Measurements from ENCODE around the gene PCDH9.
"Not testable (repeated sequence)": the region's sequence is repeated elsewhere in the genome, so short reads cannot be mapped to it uniquely, and the experiment has no call there.

The PCDH9 gene

GRCh38 chr13:66323745-66324347, 906.3 kb downstream of the PCDH9 start:
- Mint-ChIP-seq H3K4me1 (ENCODE audit: low read depth) (no peaks in the 10 kb centered on the region), H3K36me3 (ENCODE audit: low read depth) (no peaks in the 10 kb centered on the region), H3K4me3 (no peak overlapping the region), H3K9me3 (no peaks in the 10 kb centered on the region), H3K27me3 (ENCODE audit: low read depth) (no peaks in the 10 kb centered on the region), H3K27ac (no peak overlapping the region)

GRCh38 chr13:66322936-66323335, 907.2 kb downstream of the PCDH9 start:
- Mint-ChIP-seq H3K9me3 (no peaks in the 10 kb centered on the region), H3K4me3 (no peak overlapping the region), H3K36me3 (ENCODE audit: low read depth) (no peaks in the 10 kb centered on the region), H3K27me3 (ENCODE audit: low read depth) (no peaks in the 10 kb centered on the region), H3K4me1 (ENCODE audit: low read depth) (no peaks in the 10 kb centered on the region), H3K27ac (no peak overlapping the region)

- H3K27ac Mint-ChIP-seq = no peak overlapping the region
- H3K9me3 Mint-ChIP-seq = no peaks in the 10 kb centered on the region
- H3K4me1 Mint-ChIP-seq (ENCODE audit: low read depth) = no peaks in the 10 kb centered on the region
- H3K27me3 Mint-ChIP-seq (ENCODE audit: low read depth) = no peaks in the 10 kb centered on the region
- H3K4me3 Mint-ChIP-seq = no peak overlapping the region
- H3K36me3 Mint-ChIP-seq (ENCODE audit: low read depth) = no peaks in the 10 kb centered on the region
These were observed 907.9 kb downstream of the PCDH9 start for GRCh38 chr13:66322193-66322740.

- no peak overlapping the region for H3K27ac Mint-ChIP-seq
- H3K4me3 Mint-ChIP-seq = no peak overlapping the region
- no peaks in the 10 kb centered on the region for H3K36me3 Mint-ChIP-seq (ENCODE audit: low read depth)
- H3K27me3 Mint-ChIP-seq (ENCODE audit: low read depth) = no peaks in the 10 kb centered on the region
- H3K4me1 Mint-ChIP-seq (ENCODE audit: low read depth) = no peaks in the 10 kb centered on the region
- peaks cover 3% of the 10 kb centered on the region for H3K9me3 Mint-ChIP-seq
These were observed 915.2 kb downstream of the PCDH9 start for GRCh38 chr13:66314911-66315310.

- Mint-ChIP-seq H3K9me3 (peaks cover 3% of the 10 kb centered on the region), H3K4me3 (no peak overlapping the region), H3K4me1 (ENCODE audit: low read depth) (no peaks in the 10 kb centered on the region), H3K36me3 (ENCODE audit: low read depth) (no peaks in the 10 kb centered on the region), H3K27ac (no peak overlapping the region), H3K27me3 (ENCODE audit: low read depth) (no peaks in the 10 kb centered on the region)
These were observed 916.7 kb downstream of the PCDH9 start for GRCh38 chr13:66313413-66313812.

- H3K27ac Mint-ChIP-seq = no peak overlapping the region
- H3K9me3 Mint-ChIP-seq = peaks cover 3% of the 10 kb centered on the region
- H3K4me3 Mint-ChIP-seq = no peak overlapping the region
- H3K36me3 Mint-ChIP-seq (ENCODE audit: low read depth) = no peaks in the 10 kb centered on the region
- no peaks in the 10 kb centered on the region for H3K27me3 Mint-ChIP-seq (ENCODE audit: low read depth)
- H3K4me1 Mint-ChIP-seq (ENCODE audit: low read depth) = no peaks in the 10 kb centered on the region
These were observed 917.6 kb downstream of the PCDH9 start for GRCh38 chr13:66312312-66313087.

- H3K27ac Mint-ChIP-seq = no peak overlapping the region
- no peaks in the 10 kb centered on the region for H3K4me1 Mint-ChIP-seq (ENCODE audit: low read depth)
- H3K27me3 Mint-ChIP-seq (ENCODE audit: low read depth) = no peaks in the 10 kb centered on the region
- no peaks in the 10 kb centered on the region for H3K36me3 Mint-ChIP-seq (ENCODE audit: low read depth)
- H3K4me3 Mint-ChIP-seq = no peak overlapping the region
- no peaks in the 10 kb centered on the region for H3K9me3 Mint-ChIP-seq
These were observed 924.0 kb downstream of the PCDH9 start for GRCh38 chr13:66305961-66306617.

- Mint-ChIP-seq H3K4me1 (ENCODE audit: low read depth) (no peaks in the 10 kb centered on the region), H3K9me3 (no peaks in the 10 kb centered on the region), H3K27me3 (ENCODE audit: low read depth) (no peaks in the 10 kb centered on the region), H3K27ac (no peak overlapping the region), H3K36me3 (ENCODE audit: low read depth) (no peaks in the 10 kb centered on the region), H3K4me3 (no peak overlapping the region)
These were observed 928.7 kb downstream of the PCDH9 start for GRCh38 chr13:66301482-66301881.

- Mint-ChIP-seq H3K27me3 (ENCODE audit: low read depth) (no peaks in the 10 kb centered on the region), H3K36me3 (ENCODE audit: low read depth) (no peaks in the 10 kb centered on the region), H3K4me1 (ENCODE audit: low read depth) (no peaks in the 10 kb centered on the region), H3K4me3 (no peak overlapping the region), H3K27ac (no peak overlapping the region), H3K9me3 (no peaks in the 10 kb centered on the region)
These were observed 929.1 kb downstream of the PCDH9 start for GRCh38 chr13:66301006-66301405.

GRCh38 chr13:66296875-66297274, 933.3 kb downstream of the PCDH9 start:
- H3K27me3 Mint-ChIP-seq (ENCODE audit: low read depth) = no peaks in the 10 kb centered on the region
- H3K4me1 Mint-ChIP-seq (ENCODE audit: low read depth) = no peaks in the 10 kb centered on the region
- H3K36me3 Mint-ChIP-seq (ENCODE audit: low read depth) = no peaks in the 10 kb centered on the region
- H3K4me3 Mint-ChIP-seq = no peak overlapping the region
- H3K27ac Mint-ChIP-seq = no peak overlapping the region
- no peaks in the 10 kb centered on the region for H3K9me3 Mint-ChIP-seq

GRCh38 chr13:66296328-66296727, 933.8 kb downstream of the PCDH9 start:
- Mint-ChIP-seq H3K4me1 (ENCODE audit: low read depth) (no peaks in the 10 kb centered on the region), H3K27ac (no peak overlapping the region), H3K27me3 (ENCODE audit: low read depth) (no peaks in the 10 kb centered on the region), H3K9me3 (no peaks in the 10 kb centered on the region), H3K36me3 (ENCODE audit: low read depth) (no peaks in the 10 kb centered on the region), H3K4me3 (no peak overlapping the region)

- H3K36me3 Mint-ChIP-seq (ENCODE audit: low read depth); H3K4me1 Mint-ChIP-seq (ENCODE audit: low read depth); H3K27me3 Mint-ChIP-seq (ENCODE audit: low read depth); H3K27ac Mint-ChIP-seq; H3K4me3 Mint-ChIP-seq: not testable (repeated sequence)
- H3K9me3 Mint-ChIP-seq = peaks cover 30% of the 10 kb centered on the region
These were observed 943.3 kb downstream of the PCDH9 start for GRCh38 chr13:66286806-66287205.

GRCh38 chr13:66275416-66275815, 954.7 kb downstream of the PCDH9 start:
- H3K27me3 Mint-ChIP-seq (ENCODE audit: low read depth) = no peaks in the 10 kb centered on the region
- peaks cover 15% of the 10 kb centered on the region for H3K9me3 Mint-ChIP-seq
- no peak overlapping the region for H3K4me3 Mint-ChIP-seq
- H3K27ac Mint-ChIP-seq = no peak overlapping the region
- no peaks in the 10 kb centered on the region for H3K4me1 Mint-ChIP-seq (ENCODE audit: low read depth)
- no peaks in the 10 kb centered on the region for H3K36me3 Mint-ChIP-seq (ENCODE audit: low read depth)

- Mint-ChIP-seq H3K27ac (no peak overlapping the region), H3K4me3 (no peak overlapping the region), H3K36me3 (ENCODE audit: low read depth) (no peaks in the 10 kb centered on the region), H3K4me1 (ENCODE audit: low read depth) (no peaks in the 10 kb centered on the region), H3K9me3 (peaks cover 12% of the 10 kb centered on the region), H3K27me3 (ENCODE audit: low read depth) (no peaks in the 10 kb centered on the region)
These were observed 957.1 kb downstream of the PCDH9 start for GRCh38 chr13:66273011-66273410.

GRCh38 chr13:66266761-66267160, 963.4 kb downstream of the PCDH9 start:
- H3K27ac Mint-ChIP-seq = no peak overlapping the region
- no peaks in the 10 kb centered on the region for H3K27me3 Mint-ChIP-seq (ENCODE audit: low read depth)
- H3K4me3 Mint-ChIP-seq = no peak overlapping the region
- no peaks in the 10 kb centered on the region for H3K9me3 Mint-ChIP-seq
- no peaks in the 10 kb centered on the region for H3K4me1 Mint-ChIP-seq (ENCODE audit: low read depth)
- H3K36me3 Mint-ChIP-seq (ENCODE audit: low read depth) = no peaks in the 10 kb centered on the region
